HFF-Myc (cell line): ENCODE results near the gene SFXN2.
"Not testable (repeated sequence)": the region's sequence is repeated elsewhere in the genome, so short reads cannot be mapped to it uniquely, and the experiment has no call there.

ENCODE experiments used
- DNase-seq: peaks from one replicate; pipeline ENCODE4 v3.0.0-alpha.2; 2011; ENCODE audit warnings: low read depth; ENCODE audit errors: extremely low read depth
- H3K4me3 ChIP-seq: replicated peaks from 2 replicates; pipeline ENCODE4 v1.5.1; 2011; ENCODE audit warnings: low read depth, mild to moderate bottlenecking, control low read depth, low read length
- CTCF ChIP-seq: IDR thresholded peaks from 2 replicates; pipeline ENCODE4 v1.5.1; 2012; ENCODE audit warnings: mild to moderate bottlenecking, low read depth, low read length, control low read depth; ENCODE audit errors: missing control alignments

The SFXN2 gene

GRCh38 chr10:102731222-102731800, 16.9 kb downstream of the SFXN2 start:
- no peak for DNase-seq
- no peak overlapping the region for H3K4me3 ChIP-seq
- no peak for TF ChIP-seq CTCF

- no peak overlapping the region for H3K4me3 ChIP-seq
- TF ChIP-seq CTCF = no peak
- DNase-seq = no peak
Measured at GRCh38 chr10:102732661-102733060, 18.2 kb downstream of the SFXN2 start.

GRCh38 chr10:102735065-102735562, 20.7 kb downstream of the SFXN2 start:
- TF ChIP-seq CTCF = no peak
- DNase-seq = no peak
- H3K4me3 ChIP-seq = no peak overlapping the region

GRCh38 chr10:102738692-102739121, 24.3 kb downstream of the SFXN2 start:
- DNase-seq = no peak
- H3K4me3 ChIP-seq = no peak overlapping the region
- TF ChIP-seq CTCF = no peak

- DNase-seq = no peak
- TF ChIP-seq CTCF = no peak
- H3K4me3 ChIP-seq = no peak overlapping the region
Measured at GRCh38 chr10:102740229-102740628, 25.8 kb downstream of the SFXN2 start.

- TF ChIP-seq CTCF = no peak
- DNase-seq = no peak
- H3K4me3 ChIP-seq = no peak overlapping the region
Measured at GRCh38 chr10:102741726-102742237, 27.3 kb downstream of the SFXN2 start.

GRCh38 chr10:102742313-102742712, 27.9 kb downstream of the SFXN2 start:
- DNase-seq = not testable (repeated sequence)

More at GRCh38 chr10:102742313-102742712, 27.9 kb downstream of the SFXN2 start:
- not testable (repeated sequence) for H3K4me3 ChIP-seq
